RWPE1 (cell line): ENCODE measurements around the gene PKD1L1.
A peak's percentile ranks its signal among the peaks of the same experiment; 100 is the strongest.
"Not testable (repeated sequence)": the region's sequence is repeated elsewhere in the genome, so short reads cannot be mapped to it uniquely, and the experiment has no call there.

Source experiments
- CTCF ChIA-PET: fragments of 350-600 bp; sonication (Branson Sonifier 250); formaldehyde crosslinking; extraction: SDS; loops from one replicate; lab custom pipeline; 2021; lab: Yijun Ruan, JAX
- POLR2A ChIA-PET: fragments of 400-600 bp; formaldehyde crosslinking; extraction: SDS; loops from one replicate; lab custom pipeline; 2020; ENCODE audit warnings: antibody characterized with exemption; ENCODE audit not compliant: low non-redundant PET; lab: Yijun Ruan, JAX
- DNase-seq: peaks from one replicate; pipeline ENCODE4 v3.0.0; 2012; ENCODE audit warnings: low spot score
- H3K27ac ChIP-seq: fragments of 450-650 bp; 2 replicates; pipeline ENCODE4 v1.5.1; 2017
- TF ChIP-seq, protein P1 (sequence below): fragments of 450-650 bp; conservative IDR thresholded peaks from 2 replicates; pipeline ENCODE4 v1.5.1; 2017; ENCODE audit warnings: low read depth, mild to moderate bottlenecking

PKD1L1 gene

DNA sequence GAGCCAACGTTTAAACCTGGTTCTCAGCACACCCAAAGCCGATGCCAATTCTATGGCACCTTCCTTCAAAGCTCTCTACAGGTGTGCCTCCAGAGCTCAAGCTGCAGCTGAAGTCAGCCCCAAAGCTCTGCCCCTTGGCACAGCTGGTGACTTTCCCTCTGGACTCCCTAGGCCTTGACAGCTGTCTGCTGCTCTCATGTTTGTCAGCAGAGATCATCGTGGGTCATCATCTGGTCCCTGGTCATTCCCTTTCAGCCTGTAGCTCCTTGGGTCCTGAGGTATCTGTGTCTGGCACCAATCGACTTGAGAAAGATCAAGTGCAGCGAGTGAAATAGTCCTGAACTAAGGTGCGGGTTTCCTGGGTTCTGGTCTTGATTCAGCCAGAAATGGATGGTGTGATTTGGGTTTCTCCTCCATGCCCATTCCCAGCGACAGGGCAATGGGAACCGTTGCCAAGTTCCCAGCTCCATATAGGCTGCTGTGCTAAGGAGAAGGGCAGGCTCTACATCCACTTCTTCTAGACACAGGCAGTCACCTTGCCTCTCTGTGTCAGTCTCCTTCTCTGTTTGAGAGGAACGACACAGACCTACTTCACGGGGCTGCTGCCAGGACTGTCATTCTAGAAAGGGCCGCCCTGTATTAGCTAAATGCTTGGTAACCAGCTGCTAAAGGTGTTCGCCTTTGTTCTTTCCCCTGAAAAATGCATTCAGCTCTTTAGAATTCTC, 3.6 kb downstream of the PKD1L1 start:
- CTCF ChIA-PET: interaction anchor here (0.6 to 3.5 kb wide), 25 partner anchors 9 to 1380 kb away, joined by 3 to 44 read pairs (median 4); no protein-coding TSS in a partner anchor
- H3K27ac ChIP-seq: no peak overlapping the region
- TF ChIP-seq, protein P1, sequence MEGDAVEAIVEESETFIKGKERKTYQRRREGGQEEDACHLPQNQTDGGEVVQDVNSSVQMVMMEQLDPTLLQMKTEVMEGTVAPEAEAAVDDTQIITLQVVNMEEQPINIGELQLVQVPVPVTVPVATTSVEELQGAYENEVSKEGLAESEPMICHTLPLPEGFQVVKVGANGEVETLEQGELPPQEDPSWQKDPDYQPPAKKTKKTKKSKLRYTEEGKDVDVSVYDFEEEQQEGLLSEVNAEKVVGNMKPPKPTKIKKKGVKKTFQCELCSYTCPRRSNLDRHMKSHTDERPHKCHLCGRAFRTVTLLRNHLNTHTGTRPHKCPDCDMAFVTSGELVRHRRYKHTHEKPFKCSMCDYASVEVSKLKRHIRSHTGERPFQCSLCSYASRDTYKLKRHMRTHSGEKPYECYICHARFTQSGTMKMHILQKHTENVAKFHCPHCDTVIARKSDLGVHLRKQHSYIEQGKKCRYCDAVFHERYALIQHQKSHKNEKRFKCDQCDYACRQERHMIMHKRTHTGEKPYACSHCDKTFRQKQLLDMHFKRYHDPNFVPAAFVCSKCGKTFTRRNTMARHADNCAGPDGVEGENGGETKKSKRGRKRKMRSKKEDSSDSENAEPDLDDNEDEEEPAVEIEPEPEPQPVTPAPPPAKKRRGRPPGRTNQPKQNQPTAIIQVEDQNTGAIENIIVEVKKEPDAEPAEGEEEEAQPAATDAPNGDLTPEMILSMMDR: no peak
- no peak for DNase-seq
- POLR2A ChIA-PET: no interaction called here

DNA sequence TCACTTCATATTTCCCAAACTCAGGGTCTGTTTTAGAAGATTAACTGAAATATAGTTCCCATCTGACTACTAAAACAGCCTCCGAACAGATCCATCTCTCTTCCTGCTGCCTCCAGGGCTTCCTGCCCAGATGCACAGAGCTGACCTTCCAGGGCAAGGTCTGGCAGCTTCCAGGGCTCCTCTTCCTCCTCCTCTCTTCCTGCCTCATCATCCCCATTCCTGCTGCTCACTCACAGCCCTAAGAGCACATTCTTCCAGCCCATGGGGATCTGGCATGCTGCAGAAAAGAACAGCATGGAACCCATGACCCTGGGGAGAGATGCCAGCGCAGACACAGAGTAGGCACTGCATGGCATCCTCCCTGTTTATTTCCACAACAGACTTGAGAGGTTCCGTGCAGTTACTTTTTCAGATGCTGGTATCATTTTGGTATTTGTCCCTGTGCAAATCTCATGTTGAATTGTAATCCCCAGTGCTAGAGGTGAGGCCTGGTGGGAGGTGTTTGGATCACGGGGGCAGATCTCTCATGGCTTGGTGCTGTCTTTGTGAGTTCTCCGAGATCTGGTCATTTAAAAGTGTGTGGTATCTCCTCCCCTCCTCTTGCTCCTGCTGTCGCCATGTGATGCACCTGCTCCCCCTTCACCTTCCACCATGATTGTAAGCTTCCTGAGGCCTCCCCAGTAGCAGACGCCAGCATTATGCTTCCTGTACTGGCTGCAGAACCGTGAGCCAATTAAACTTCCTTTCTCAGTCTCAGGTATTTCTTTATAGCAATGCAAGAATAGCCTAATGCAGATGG, 4.4 kb downstream of the PKD1L1 start:
- POLR2A ChIA-PET: no interaction called here
- TF ChIP-seq, protein P1: no peak
- no peak overlapping the region for H3K27ac ChIP-seq
- DNase-seq: no peak
- CTCF ChIA-PET: interaction anchor here (0.8 to 3.5 kb wide), 6 partner anchors 10 to 1381 kb away, joined by 3 to 44 read pairs (median 8); no protein-coding TSS in a partner anchor

DNA sequence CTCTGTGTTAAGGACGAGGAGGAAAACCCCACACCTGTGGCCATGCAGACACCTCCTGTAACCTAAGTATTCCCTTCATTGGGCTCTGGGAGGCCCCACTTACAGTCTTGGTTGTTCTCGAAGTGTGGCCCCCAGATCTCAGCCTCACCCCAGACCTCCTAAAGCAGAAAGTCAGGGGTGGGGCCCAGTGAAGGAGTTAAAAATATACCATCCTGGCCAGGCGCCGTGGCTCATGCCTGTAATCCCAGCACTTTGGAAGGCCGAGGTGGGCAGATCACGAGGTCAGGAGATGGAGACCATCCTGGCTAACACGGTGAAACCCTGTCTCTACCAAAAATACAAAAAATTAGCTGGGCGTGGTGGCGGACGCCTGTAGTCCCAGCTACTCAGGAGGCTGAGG, 5.6 kb downstream of the PKD1L1 start:
- DNase-seq, POLR2A ChIA-PET, H3K27ac ChIP-seq: not testable (repeated sequence)
- CTCF ChIA-PET: interaction anchor here (0.6 to 3.5 kb wide), 2 partner anchors 167 to 692 kb away, joined by 5 to 30 read pairs; no protein-coding TSS in a partner anchor

DNA sequence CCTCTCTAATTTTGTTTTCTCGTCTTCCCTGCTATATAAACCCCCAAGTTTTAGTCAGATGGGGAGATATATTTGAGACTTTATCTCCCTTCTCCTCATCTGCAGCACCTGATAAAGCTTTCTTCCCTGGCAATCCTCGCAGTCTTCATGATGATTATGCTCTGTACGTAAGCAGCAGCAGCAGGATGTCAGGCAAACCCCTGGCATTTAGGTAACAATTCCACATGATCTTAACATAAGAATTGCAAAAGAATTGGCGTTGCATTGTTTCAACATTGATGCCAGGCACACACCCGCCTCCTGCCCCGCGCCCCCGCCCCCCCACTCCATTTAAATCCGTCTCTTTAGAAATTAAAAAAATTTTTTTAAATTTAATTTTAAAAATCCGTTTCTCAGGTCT, 6.1 kb downstream of the PKD1L1 start:
- no peak for DNase-seq
- ChIA-PET POLR2A (no interaction called here), CTCF (interaction anchor here (0.6 to 1.7 kb wide), 3 partner anchors 14 to 691 kb away, joined by 4 to 5 read pairs (median 5); no protein-coding TSS in a partner anchor)
- TF ChIP-seq, protein P1: no peak
- H3K27ac ChIP-seq: no peak overlapping the region

DNA sequence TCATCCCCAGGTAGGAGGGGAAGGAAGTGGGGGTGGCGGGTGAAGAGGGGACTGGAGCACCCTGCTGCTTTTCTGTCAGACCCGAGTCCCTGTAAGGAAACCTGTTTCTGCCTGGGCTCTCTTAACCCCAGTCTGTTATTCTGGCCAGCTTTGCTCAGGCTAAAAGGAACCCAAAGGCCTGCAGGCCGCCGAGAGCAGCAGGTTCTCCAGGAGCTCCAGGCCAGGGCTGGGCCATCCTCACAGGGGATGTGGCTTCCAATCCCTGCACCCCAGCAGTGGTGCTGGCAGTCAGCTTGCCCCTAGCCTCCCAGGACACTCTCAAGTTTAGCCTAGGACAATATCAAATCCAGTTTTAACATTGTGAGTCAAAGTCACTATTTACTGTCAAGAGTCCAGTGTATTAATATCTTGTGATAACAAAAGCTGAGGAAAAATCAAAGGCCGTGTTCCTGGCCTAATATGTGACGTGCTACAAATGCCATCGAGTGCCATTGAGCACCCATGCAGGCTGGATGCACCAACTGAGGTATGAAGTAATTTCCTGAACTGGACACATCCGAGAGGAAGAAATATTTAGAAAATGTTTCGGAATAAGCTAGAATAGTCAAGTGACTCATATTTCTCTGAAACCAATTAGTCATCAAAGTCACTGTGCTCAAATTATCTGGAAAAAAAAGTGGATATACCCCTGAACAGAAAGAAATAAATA, 7.0 kb downstream of the PKD1L1 start:
- CTCF ChIA-PET: interaction anchor here (1.0 to 1.7 kb wide), 2 partner anchors 13 to 214 kb away, joined by 4 to 5 read pairs; no protein-coding TSS in a partner anchor
- DNase-seq: peak; percentile 77
- TF ChIP-seq, protein P1: no peak
- H3K27ac ChIP-seq: peak overlapping the region; percentile 61
- POLR2A ChIA-PET: no interaction called here

DNA sequence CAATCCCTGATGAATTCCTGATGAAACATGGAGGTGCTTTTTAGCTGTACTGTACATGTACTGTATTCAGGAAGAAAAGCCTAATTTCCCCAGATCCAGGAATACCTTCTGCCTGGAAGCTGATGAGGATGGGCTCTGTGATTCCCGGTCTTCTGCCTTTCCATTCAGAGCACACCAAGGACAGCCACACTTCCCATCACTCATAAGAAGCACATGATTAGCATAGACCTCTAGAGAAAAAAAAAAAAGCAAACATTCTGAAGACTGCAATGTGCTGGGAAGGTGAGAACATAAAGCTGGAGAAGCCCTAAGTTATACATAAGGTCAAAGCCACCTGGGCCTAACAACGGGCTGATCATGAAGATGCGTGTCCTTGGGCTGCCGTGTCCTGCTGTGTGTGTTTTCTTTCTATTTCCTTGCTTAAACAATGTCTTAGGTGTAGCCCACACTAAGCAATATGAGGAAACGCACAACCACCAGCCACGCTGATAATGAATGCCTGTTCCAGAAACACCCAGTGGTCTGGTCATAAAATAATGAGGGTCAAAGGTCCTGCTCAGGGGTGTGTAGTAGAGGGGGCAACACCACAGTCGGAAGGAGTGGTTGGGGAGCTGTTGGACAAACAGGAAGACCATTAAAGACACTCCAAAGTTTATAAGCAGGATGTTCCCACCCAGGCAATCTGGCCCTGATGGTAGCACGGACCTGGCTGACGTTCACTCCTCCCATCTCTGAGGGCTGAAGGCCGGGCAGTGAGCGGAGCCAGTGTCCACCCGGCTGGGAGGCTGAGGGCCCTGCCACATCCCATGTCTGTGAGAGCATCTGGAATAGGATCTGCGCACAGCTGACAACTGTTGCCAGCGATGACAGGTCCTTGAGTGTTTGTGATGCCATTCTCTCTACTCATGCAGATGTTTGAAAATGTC, 7.9 kb downstream of the PKD1L1 start:
- TF ChIP-seq, protein P1: no peak
- ChIA-PET CTCF (interaction anchor here (1.7 kb wide), 1 partner anchor 214 kb away, joined by 5 read pairs; no protein-coding TSS in a partner anchor), POLR2A (no interaction called here)
- DNase-seq: no peak
- peak overlapping the region; percentile 61 for H3K27ac ChIP-seq
